8988T (cell line): ENCODE measurements around the gene LEKR1.

Source experiments
- DNase-seq: peaks from one replicate; pipeline ENCODE4 v3.0.0; 2011

Gene LEKR1

GRCh38 chr3:156987946-156988345, 161.8 kb downstream of the LEKR1 start:
- no peak for DNase-seq

GRCh38 chr3:156997351-156997750, 171.2 kb downstream of the LEKR1 start:
- no peak for DNase-seq

- no peak for DNase-seq
These were observed 175.2 kb downstream of the LEKR1 start for GRCh38 chr3:157001221-157001957.

GRCh38 chr3:157021679-157022078, 195.5 kb downstream of the LEKR1 start:
- DNase-seq, result no peak

- DNase-seq, result no peak
These were observed 197.1 kb downstream of the LEKR1 start for GRCh38 chr3:157023226-157023625.

- no peak for DNase-seq
These were observed 199.9 kb downstream of the LEKR1 start for GRCh38 chr3:157026091-157026490.

- DNase-seq, result no peak
These were observed 201.9 kb downstream of the LEKR1 start for GRCh38 chr3:157027861-157028745.

GRCh38 chr3:157029365-157029790, 203.2 kb downstream of the LEKR1 start:
- no peak for DNase-seq

GRCh38 chr3:157030712-157031111, 204.6 kb downstream of the LEKR1 start:
- no peak for DNase-seq

- no peak for DNase-seq
These were observed 206.8 kb downstream of the LEKR1 start for GRCh38 chr3:157033001-157033400.

- no peak for DNase-seq
These were observed 214.3 kb downstream of the LEKR1 start for GRCh38 chr3:157040456-157040855.

GRCh38 chr3:157042226-157042625, 216.1 kb downstream of the LEKR1 start:
- no peak for DNase-seq

- no peak for DNase-seq
These were observed 217.6 kb downstream of the LEKR1 start for GRCh38 chr3:157043771-157044170.

GRCh38 chr3:157045238-157045850, 219.2 kb downstream of the LEKR1 start:
- DNase-seq, result no peak

GRCh38 chr3:157046520-157046919, 220.4 kb downstream of the LEKR1 start:
- DNase-seq, result no peak

- DNase-seq, result no peak
These were observed 224.9 kb downstream of the LEKR1 start for GRCh38 chr3:157051055-157051454.

GRCh38 chr3:157051591-157051990, 225.4 kb downstream of the LEKR1 start:
- no peak for DNase-seq

- DNase-seq, result no peak
These were observed 229.9 kb downstream of the LEKR1 start for GRCh38 chr3:157056035-157056434.

- no peak for DNase-seq
These were observed 232.4 kb downstream of the LEKR1 start for GRCh38 chr3:157058392-157059071.

- no peak for DNase-seq
These were observed 233.0 kb downstream of the LEKR1 start for GRCh38 chr3:157059181-157059580.

- DNase-seq, result no peak
These were observed 233.5 kb downstream of the LEKR1 start for GRCh38 chr3:157059661-157060060.

- no peak for DNase-seq
These were observed 235.1 kb downstream of the LEKR1 start for GRCh38 chr3:157061265-157061664.

- DNase-seq, result no peak
These were observed 237.3 kb downstream of the LEKR1 start for GRCh38 chr3:157063469-157063868.
